Cerebellar nuclear complex (tissue), 1 donor: ENCODE measurements around the gene DIP2B.
A peak's percentile ranks its signal among the peaks of the same experiment; 100 is the strongest.
"Not testable (repeated sequence)": the region's sequence is repeated elsewhere in the genome, so short reads cannot be mapped to it uniquely, and the experiment has no call there.

Experiments used
- DNase-seq, 2 experiments: peaks; one replicate each; lab custom pipeline; 2025; lab: John Stamatoyannopoulos, UW

Gene DIP2B

GRCh38 chr12:50520416-50521207 is 15.8 kb downstream of the DIP2B start:
- peak in 1 of 2 experiments; percentile 52 for DNase-seq

DNA sequence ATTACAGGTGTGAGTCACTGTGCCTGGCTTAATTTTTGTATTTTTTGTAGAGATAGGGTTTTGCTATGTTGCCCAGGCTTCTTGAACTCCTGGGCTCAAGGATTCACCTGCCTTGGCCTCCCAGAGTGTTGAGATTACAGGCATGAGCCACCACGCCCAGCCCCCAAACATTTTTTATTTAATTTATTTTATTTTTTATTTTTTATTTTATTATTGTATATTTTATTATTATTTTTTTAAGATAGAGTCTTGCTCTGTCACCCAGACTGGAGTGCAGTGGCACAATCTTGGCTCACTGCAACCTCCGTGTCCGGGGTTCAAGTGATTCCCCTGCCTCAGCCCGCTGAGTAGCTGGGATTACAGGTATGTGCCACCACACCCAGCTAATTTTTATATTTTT is 17.0 kb downstream of the DIP2B start:
- not testable (repeated sequence) for DNase-seq

DNA sequence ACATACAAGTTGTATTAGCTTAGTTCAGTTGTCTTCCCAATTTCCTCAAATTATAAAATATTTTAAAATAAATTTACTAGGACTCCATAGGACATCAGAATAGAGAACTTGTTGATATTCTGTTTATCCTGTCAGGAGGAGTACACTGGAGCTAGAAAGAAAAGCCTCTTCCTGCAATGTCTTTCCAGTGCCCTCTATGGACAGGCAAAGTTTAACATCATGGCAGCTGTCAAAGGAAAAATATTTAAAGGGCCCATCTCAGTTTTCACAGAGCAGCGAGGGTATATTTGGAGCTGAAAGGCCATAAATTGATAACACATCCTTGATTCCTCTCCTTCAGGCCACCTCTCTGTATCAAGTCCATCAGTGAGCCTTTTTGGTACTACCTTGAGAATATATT is 19.0 kb downstream of the DIP2B start:
- DNase-seq, result no peak

DNA sequence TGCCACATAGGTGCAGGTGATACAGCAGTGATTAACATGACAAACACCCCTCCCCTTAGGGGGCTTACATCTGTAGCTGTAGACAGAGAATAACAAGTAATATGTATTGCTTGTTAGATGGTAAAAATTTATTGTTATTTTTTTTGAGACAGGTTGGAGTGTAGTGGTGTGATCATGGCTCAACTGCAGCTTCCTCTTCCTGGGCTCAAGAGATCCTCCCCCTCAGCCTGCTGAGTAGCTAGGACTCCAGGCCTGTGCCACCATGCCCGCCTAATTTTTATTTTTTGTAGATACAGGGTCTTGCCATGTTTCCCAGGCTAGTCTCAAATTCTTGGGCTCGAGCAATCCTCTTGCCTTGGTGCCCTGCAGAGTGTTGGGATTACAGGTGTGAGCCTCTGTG is 19.8 kb downstream of the DIP2B start:
- no peak for DNase-seq

GRCh38 chr12:50525422-50525821 is 20.6 kb downstream of the DIP2B start:
- no peak for DNase-seq

- DNase-seq, result no peak
These were observed 22.6 kb downstream of the DIP2B start for GRCh38 chr12:50527359-50527726.

GRCh38 chr12:50528800-50529199 is 24.0 kb downstream of the DIP2B start:
- DNase-seq, result no peak

GRCh38 chr12:50529345-50529744 is 24.6 kb downstream of the DIP2B start:
- DNase-seq, result no peak

DNA sequence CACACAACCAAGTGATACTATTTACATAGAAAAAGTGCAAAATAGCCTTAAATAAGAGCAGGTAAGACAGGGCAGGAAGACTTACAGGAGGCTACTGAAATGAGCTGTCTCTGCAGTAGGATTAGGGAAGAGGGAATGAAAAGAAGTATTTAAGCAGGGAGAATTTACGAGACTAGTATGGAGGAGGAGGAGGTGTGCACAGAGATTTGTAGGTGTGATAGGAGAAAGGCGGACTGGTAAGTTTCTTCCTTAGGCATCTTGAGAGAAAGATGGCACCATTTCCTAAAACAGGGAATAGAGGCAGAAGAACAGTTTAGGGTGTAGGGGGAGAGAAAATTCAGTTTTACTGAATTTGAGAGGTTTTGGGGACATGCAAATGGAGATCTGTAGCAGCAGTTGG is 25.7 kb downstream of the DIP2B start:
- DNase-seq, result no peak

DNA sequence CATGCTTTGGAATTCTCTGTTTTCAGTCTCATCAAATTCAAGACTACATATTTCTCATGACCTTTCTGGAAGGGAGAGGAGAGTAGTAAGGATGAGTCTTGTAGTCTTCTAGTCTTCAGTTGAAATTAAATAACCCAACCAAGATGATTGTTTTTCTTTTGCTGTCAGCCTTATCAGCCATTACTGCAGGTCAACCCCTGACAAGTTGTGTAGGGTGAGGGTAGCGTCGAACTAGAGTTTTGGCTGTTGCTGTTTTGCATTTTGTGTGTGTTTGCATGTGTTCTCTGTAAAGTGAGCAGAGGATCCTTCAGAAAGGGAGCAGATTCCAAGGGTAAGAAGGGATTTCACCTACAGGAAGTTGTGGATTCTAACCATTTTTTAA is 28.4 kb downstream of the DIP2B start:
- no peak for DNase-seq

- no peak for DNase-seq
These were observed 29.2 kb downstream of the DIP2B start for GRCh38 chr12:50533971-50534370.

- DNase-seq, result no peak
These were observed 32.2 kb downstream of the DIP2B start for GRCh38 chr12:50536831-50537537.

DNA sequence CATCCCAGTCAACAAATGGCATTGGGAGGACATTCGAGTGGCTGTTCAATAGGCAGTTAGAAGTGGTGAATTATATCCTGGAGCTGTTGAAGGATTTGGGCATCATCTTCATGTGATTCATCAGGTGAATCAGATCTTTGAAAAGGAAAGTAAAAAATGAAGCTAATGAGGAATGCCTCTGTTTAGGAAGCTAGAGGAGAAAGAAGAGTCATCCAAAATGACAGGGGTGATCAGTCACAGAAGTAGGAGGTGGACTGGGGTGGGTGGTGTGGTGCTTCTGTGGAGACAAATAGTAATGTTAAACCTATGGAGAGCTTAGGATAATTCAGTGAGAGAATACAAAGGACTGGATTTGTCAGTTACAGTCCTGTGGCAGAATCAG is 32.7 kb downstream of the DIP2B start:
- DNase-seq, result no peak

DNA sequence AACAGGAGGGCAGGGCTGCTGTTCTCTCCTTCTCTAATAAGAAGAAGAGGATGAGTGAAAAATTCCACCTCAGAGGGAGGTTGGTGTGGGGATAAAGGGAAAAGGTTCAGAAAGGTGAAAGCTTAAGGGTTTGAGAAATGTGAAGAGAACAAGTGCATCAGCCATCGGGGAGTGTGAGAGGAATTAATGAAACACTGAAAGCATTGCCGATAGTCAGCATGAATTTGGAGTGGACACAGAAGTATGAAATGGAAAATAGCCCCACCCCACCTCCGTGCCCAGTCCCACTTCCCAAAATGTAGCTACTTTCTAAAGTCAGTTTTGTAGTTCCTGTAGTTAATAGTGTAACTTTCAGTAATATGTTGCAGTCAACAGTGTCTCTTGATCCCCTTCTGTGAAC is 33.4 kb downstream of the DIP2B start:
- DNase-seq, result no peak

GRCh38 chr12:50541139-50541538 is 36.4 kb downstream of the DIP2B start:
- DNase-seq, result no peak

GRCh38 chr12:50542448-50542847 is 37.7 kb downstream of the DIP2B start:
- no peak for DNase-seq

DNA sequence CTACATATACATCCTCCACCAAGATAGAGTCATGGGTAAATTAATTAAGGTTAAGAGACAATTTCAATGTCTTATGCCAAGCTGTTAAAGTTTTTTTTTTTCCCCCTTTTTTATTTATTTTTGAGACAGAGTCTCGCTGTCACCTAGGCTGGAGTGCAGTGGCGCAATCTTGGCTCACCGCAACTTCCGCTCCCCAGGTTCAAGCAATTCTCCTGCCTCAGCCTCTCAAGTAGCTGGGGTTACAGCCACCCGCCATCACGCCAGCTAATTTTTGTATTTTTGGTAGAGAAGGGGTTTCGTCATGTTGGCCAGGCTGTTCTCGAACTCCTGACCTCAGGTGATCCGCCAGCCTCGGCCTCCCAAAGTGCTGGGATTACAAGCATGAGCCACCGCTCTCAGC is 38.4 kb downstream of the DIP2B start:
- not testable (repeated sequence) for DNase-seq

- DNase-seq, result no peak
These were observed 40.4 kb downstream of the DIP2B start for GRCh38 chr12:50545213-50545612.

DNA sequence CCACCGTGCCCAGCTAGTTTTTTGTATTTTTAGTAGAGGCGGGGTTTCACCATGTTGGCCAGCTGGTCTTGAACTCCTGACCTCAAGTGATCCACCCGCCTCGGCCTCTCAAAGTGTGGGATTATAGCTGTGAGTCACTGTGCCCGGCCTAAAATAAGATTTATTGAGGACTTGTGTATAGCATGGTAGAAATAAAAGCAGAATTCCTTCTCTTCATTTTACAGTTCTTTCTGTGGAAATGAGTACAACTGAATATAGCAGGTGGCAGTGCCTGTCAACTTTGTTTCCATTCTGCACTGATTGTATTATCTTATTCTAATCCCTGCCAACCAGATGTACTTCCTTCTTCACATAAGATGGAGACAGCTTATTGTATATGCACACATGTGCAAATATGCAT is 41.0 kb downstream of the DIP2B start:
- no peak for DNase-seq

DNA sequence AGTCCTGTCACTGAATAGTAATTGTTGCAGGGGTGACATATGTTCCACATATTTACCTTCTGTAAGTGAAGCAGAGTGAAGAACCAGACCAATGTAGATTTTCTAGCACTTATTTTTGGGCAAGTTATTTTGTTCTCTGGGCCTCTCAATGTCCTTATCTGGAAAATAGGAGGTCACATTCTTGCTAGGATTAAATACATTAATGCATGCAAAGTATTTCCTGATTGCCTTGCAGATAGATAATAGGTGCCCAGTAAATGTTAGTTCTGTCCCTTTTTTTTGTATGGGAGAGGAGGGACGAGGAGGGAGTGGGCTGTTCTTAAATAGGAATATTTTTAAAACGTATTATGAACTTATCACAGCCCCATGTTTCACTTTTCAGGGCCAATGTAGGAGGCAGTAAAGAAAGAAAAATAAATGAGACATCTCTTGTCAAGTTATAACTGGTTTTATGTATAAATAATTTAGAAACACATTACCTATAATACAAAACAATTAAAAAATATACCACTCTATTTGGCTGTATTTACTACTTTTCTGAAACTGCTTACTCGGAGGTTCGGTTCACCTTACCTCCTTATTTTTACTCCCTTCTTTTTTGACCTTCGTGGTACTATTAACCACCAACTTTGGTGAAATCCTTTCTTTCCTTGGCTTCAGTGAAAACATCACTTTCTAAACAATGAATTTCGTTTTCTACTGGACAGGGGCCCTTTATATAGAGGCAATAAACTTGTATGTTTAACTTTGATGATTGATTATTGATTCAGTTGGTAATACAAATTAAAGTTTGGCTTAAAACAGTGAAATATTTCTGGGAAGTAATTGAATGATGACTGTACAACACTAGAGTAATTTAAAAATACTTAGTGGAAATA is 41.9 kb downstream of the DIP2B start:
- DNase-seq, result no peak

- no peak for DNase-seq
These were observed 43.0 kb downstream of the DIP2B start for GRCh38 chr12:50547742-50548141.

DNA sequence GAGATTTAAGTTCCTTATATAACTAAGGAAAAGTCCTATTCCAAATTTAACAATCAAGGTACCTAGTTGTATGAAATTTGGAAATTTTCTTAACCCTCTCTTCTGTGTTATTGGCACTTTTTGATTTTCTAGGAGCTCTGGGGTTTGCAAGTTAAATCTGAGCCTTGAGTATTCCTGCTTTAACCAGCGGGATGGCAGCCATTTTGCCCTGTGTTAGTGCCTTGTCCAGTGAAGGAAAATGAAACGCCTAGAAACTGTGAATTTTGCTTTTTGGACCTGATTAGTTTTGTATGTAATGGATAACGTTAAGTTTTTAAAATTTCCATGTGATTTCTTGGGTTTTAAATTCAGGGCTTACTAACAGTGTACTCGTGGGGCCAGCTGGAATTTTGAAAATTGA is 45.1 kb downstream of the DIP2B start:
- no peak for DNase-seq
